ENCODE data around the gene MATCAP1. TPM values are rescaled to one million over a fixed set of nuclear protein-coding genes. Genes with fewer than 3 reads are reported as not detected.

Gene MATCAP1
- polyA plus RNA-seq, 2 of the 4 experiments (the other 2 are of a cell fraction): 7.5 to 20.8 TPM

DNA sequence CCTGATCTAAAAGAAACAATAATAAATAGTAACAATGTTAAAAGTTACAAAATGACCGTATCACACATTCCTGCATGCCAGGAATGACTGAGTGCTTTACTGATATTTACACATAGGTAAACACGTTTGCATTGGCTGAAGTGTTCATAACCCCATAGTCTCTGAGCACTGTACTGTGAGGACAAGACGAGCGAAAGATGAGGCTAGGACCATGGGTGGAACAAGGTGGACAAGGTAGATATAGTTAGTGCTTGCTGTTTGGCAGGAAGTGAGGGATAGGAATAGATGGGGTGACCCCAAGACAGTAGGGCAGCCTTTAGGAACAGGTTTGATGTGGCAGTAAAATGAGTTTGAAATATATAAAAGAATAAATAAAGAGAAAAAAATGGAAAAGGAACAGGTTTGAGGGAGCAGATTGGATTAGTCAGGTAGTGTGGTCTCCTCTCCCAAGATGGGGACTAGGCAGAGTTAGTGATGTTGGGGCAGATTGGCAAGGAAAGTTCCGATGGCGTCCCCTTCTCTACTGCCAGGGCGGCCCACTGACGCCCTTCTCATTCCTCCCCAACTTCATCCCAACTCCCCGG lies 7.7 kb upstream of the MATCAP1 start:
- peak; percentile 36 to 44; a peak in 5 of 6 replicates for ATAC-seq
- POLR2A ChIA-PET: interaction anchor here (1.8 kb wide), 1 partner anchor 36 kb away, joined by 6 read pairs; the partner anchor contains the start of gene TMEM208
- CTCF ChIA-PET: interaction anchor here (10.3 kb wide), 1 partner anchor 19 kb away, joined by 105 read pairs; no protein-coding TSS in a partner anchor
- Histone ChIP-seq H3K4me3 (peak overlapping the region; percentile 95), H3K4me1 (peaks cover 18% of the 10 kb centered on the region), H3K9me3 (no peaks in the 10 kb centered on the region), H3K27ac (peak overlapping the region; percentile 97), H3K4me2 (peak overlapping the region; percentile 82)
- TF ChIP-seq RARB (CRISPR knock-in tag; IDR thresholded peaks at IDR 0.05): no peak
- TF ChIP-seq NPAS2 (CRISPR knock-in tag; IDR thresholded peaks at IDR 0.05; ENCODE audit: borderline replicate concordance): no peak
- TF ChIP-seq NR3C1 (IDR thresholded peaks at IDR 0.05): no peak
- TF ChIP-seq JUN (IDR thresholded peaks at IDR 0.05): no peak
- no peak for TF ChIP-seq RFX5 (IDR thresholded peaks at IDR 0.05)
- no peak for TF ChIP-seq TFCP2L1 (CRISPR knock-in tag; IDR thresholded peaks at IDR 0.05)
- no peak for TF ChIP-seq HOXA7 (CRISPR knock-in tag; IDR thresholded peaks at IDR 0.05)
- no peak for TF ChIP-seq USF2 (IDR thresholded peaks at IDR 0.05)
- TF ChIP-seq ELK1 (IDR thresholded peaks at IDR 0.05; ENCODE audit: low read depth, low read length): no peak
- no peak for TF ChIP-seq EHMT2 (IDR thresholded peaks at IDR 0.05; ENCODE audit: low read depth)
- no peak for TF ChIP-seq HEYL (CRISPR knock-in tag; IDR thresholded peaks at IDR 0.05)
- TF ChIP-seq, protein P1, sequence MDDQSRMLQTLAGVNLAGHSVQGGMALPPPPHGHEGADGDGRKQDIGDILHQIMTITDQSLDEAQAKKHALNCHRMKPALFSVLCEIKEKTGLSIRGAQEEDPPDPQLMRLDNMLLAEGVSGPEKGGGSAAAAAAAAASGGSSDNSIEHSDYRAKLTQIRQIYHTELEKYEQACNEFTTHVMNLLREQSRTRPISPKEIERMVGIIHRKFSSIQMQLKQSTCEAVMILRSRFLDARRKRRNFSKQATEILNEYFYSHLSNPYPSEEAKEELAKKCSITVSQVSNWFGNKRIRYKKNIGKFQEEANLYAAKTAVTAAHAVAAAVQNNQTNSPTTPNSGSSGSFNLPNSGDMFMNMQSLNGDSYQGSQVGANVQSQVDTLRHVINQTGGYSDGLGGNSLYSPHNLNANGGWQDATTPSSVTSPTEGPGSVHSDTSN (IDR thresholded peaks at IDR 0.05): no peak
- TF ChIP-seq, protein P2, sequence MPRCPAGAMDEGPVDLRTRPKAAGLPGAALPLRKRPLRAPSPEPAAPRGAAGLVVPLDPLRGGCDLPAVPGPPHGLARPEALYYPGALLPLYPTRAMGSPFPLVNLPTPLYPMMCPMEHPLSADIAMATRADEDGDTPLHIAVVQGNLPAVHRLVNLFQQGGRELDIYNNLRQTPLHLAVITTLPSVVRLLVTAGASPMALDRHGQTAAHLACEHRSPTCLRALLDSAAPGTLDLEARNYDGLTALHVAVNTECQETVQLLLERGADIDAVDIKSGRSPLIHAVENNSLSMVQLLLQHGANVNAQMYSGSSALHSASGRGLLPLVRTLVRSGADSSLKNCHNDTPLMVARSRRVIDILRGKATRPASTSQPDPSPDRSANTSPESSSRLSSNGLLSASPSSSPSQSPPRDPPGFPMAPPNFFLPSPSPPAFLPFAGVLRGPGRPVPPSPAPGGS (IDR thresholded peaks at IDR 0.05): no peak
- TF ChIP-seq TP53 (CRISPR knock-in tag; IDR thresholded peaks at IDR 0.05): no peak
- WGBS (ENCODE audit: missing lambda C conversion rate): 27% methylated on average over 9 of the region's 9 CpGs
- no peak for DNase-seq (ENCODE audit: low read depth in 1 of 2, low spot score in 1 of 2)
- FAIRE-seq: no peak

GRCh38 chr16:67190448-67191399 lies 7.0 kb upstream of the MATCAP1 start:
- ChIA-PET CTCF (interaction anchor here (0.6 to 10.7 kb wide), 8 partner anchors 18 to 237 kb away, joined by 3 to 162 read pairs (median 4); partner anchors contain the start of gene NOL3), POLR2A (no interaction called here)
- TF ChIP-seq FOXS1 (CRISPR knock-in tag; IDR thresholded peaks at IDR 0.05) (no peak), ZC3H11A (IDR thresholded peaks at IDR 0.05) (no peak)
- 68% methylated on average over 13 of the region's 13 CpGs for WGBS (ENCODE audit: missing lambda C conversion rate)
- Histone ChIP-seq H3K27ac (no peak overlapping the region), H3K9me3 (no peaks in the 10 kb centered on the region), H3K4me3 (no peak overlapping the region), H3K4me1 (peaks cover 24% of the 10 kb centered on the region), H3K4me2 (peak overlapping the region; percentile 82)
- FAIRE-seq: no peak
- no peak for DNase-seq (ENCODE audit: low read depth in 1 of 2, low spot score in 1 of 2)
- ATAC-seq: no peak

GRCh38 chr16:67190041-67190440 lies 6.3 kb upstream of the MATCAP1 start, which contains the start of gene EXOC3L1:
EXOC3L1 (minus strand) TSS chr16:67190136; CDS start chr16:67189676, 460 bp downstream.
- no peak within 1 kb of the TSS for H3K4me2 ChIP-seq
- no peaks in the 10 kb centered on the region for H3K9me3 ChIP-seq
- ChIA-PET CTCF (interaction anchor here (0.6 to 10.7 kb wide), 9 partner anchors 8 to 236 kb away, joined by 3 to 162 read pairs (median 6); partner anchors contain the start of genes ELMO3, FBXL8, NOL3 and TRADD), POLR2A (no interaction called here)
- ATAC-seq: no peak
- no peak for DNase-seq (ENCODE audit: low read depth in 1 of 2, low spot score in 1 of 2)
- H3K27ac ChIP-seq: no peak within 1 kb of the TSS
- peaks cover 26% of the 10 kb centered on the region for H3K4me1 ChIP-seq
- WGBS (ENCODE audit: missing lambda C conversion rate): 73% methylated on average over 4 of the region's 6 CpGs
- FAIRE-seq: no peak
- no peak within 1 kb of the TSS for H3K4me3 ChIP-seq
- TF ChIP-seq CEBPB (IDR thresholded peaks at IDR 0.05) (no peak), REST (IDR thresholded peaks at IDR 0.05) (no peak), SMC3 (IDR thresholded peaks at IDR 0.05) (no peak), ESRRA (IDR thresholded peaks at IDR 0.05; ENCODE audit: borderline replicate concordance, low read length) (no peak), CTCF (IDR thresholded peaks at IDR 0.05) (no peak), NPAS2 (CRISPR knock-in tag; IDR thresholded peaks at IDR 0.05; ENCODE audit: borderline replicate concordance) (no peak)
